Cardiac fibroblast (primary cell): ENCODE measurements around the gene KRT7.

ENCODE experiments used
- DNase-seq, 2 donors: peaks; one replicate each; pipeline versions ENCODE4 v3.0.0 to v3.0.0-alpha.2; 2010; ENCODE audit warnings: low read depth in 2 of 2
- H3K4me3 ChIP-seq, 2 donors: replicated peaks in 1 of 2; 1 replicate in 1 of 2; 2 replicates in 1 of 2; pipeline ENCODE4 v1.5.1; 2011; ENCODE audit warnings: low read depth in 2 of 2, low read length in 2 of 2, mild to moderate bottlenecking in 2 of 2, moderate library complexity in 1 of 2
- TF ChIP-seq, protein P1 (sequence below): IDR thresholded peaks from one replicate; pipeline ENCODE4 v1.5.1; 2011; ENCODE audit warnings: low read depth, mild to moderate bottlenecking, low read length, inconsistent platforms

The KRT7 gene

DNA sequence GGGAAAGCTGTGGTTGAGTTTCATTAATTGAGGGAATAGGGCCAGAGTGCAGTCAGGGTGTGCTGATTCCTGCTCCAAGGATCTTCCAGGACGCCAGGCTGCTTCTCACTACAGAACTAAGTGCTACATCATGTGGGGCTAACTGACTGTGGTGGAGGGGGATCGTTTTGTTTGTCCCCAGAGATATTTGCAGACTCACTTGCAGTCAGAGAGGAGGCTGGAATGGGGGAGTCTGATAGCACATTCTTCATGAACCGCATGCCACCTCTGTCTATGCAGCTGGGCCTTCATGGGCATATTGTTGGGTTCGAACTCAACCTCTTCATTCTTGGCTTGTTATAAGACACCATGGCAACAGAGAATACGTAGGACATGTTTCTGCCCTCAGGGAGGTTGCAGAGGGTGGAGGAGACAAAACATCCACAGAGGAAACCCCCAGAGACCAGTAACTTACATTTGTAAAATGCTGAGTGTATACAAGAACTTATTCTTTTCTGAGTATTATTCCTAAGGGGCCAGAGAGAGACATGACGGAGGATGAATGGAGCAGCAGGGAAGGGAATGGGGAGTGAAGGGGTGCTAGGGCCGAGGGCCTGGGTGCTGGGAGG, 13.0 kb downstream of the KRT7 start:
- DNase-seq, result no peak
- TF ChIP-seq, protein P1, sequence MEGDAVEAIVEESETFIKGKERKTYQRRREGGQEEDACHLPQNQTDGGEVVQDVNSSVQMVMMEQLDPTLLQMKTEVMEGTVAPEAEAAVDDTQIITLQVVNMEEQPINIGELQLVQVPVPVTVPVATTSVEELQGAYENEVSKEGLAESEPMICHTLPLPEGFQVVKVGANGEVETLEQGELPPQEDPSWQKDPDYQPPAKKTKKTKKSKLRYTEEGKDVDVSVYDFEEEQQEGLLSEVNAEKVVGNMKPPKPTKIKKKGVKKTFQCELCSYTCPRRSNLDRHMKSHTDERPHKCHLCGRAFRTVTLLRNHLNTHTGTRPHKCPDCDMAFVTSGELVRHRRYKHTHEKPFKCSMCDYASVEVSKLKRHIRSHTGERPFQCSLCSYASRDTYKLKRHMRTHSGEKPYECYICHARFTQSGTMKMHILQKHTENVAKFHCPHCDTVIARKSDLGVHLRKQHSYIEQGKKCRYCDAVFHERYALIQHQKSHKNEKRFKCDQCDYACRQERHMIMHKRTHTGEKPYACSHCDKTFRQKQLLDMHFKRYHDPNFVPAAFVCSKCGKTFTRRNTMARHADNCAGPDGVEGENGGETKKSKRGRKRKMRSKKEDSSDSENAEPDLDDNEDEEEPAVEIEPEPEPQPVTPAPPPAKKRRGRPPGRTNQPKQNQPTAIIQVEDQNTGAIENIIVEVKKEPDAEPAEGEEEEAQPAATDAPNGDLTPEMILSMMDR, result no peak
- H3K4me3 ChIP-seq, result peak overlapping the region in 1 of 2 donors; percentile 7

DNA sequence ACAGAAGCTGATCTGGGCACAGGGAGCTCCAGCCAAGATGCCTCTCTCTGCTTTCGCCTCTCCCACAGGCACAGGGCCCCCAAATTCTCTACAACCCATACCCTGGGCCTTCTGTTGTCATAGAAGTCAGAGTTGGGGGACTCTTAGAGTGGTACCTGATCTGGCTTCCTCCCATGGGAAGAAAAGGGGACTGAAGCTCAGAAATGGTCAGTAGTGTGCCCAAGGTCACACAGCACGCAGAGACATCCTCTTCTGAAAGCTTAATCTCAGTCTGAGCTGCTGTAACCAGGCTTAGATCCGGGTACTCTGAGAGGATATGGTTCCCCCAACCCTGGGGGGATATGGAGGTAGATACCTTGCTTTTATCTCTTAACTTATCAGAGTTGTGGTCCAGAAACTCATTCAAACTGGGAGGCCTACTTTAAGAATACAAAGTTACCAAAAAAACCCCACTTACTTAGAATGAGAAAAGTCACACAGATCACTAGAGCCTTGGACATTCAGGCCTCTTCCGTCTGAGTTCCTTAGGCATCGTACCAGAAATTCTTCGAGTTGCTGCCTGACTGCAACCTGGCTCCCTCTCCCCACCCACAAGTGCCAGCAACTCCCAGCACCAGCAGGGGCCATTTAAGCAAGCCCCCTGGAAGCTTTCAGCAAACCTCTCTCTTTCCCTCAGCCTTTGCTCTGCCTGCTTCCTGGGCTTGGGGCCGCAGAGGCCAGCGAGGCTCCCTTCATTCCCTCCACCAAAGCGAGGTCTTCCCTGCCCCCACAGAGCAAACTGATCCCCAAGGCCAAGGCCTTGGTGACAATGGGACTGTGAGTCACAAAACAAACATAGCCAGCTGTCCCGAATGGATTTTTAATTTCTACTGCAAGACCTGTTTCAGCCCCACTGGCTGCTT, 13.9 kb downstream of the KRT7 start:
- peak overlapping the region in 1 of 2 donors; percentile 13 for H3K4me3 ChIP-seq
- no peak for DNase-seq
- TF ChIP-seq, protein P1, result no peak

DNA sequence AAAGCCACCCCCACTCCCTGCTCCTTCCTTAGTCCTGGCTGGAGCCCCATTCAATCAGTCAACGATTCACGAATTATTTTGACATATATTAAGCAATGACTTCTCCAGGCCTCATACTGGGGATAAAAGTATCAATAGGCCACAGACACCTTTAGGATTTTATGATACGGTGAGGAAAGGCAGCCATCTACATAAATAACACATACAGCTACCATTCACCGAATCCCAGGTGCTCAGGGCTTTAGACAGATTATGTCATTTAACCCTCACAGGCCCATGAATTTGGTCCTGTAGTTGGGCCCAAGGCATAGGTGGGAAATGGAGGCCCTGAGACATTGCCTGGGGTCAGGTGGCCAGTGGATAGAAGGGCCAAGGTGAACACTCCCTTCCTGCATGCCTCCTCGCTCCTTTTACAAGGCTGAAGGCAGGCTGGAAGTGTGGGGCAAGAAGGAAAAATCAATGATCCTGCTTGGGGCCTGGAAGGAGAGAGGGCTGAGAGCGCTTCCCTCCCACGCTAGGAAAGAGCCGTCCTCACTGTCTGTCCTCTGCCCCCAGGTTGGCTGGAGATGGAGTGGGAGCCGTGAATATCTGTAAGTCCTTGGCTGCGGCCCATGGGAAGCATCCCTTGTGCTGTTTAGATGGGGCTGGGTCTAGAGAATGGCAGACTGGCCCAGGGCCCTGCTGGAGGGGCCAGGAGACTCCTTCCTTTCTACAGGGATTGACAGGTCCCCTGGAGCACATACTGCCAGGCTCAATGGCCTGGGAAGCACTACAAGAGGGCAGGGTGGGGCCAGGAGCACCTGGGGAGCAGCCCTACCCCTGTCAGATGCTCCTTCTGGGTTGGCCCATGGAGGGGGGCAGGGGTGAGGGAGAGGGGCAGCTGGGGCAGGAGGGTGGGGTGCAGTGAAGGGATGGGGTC, 14.8 kb downstream of the KRT7 start:
- TF ChIP-seq, protein P1, result no peak
- DNase-seq, result no peak
- H3K4me3 ChIP-seq, result no peak overlapping the region

DNA sequence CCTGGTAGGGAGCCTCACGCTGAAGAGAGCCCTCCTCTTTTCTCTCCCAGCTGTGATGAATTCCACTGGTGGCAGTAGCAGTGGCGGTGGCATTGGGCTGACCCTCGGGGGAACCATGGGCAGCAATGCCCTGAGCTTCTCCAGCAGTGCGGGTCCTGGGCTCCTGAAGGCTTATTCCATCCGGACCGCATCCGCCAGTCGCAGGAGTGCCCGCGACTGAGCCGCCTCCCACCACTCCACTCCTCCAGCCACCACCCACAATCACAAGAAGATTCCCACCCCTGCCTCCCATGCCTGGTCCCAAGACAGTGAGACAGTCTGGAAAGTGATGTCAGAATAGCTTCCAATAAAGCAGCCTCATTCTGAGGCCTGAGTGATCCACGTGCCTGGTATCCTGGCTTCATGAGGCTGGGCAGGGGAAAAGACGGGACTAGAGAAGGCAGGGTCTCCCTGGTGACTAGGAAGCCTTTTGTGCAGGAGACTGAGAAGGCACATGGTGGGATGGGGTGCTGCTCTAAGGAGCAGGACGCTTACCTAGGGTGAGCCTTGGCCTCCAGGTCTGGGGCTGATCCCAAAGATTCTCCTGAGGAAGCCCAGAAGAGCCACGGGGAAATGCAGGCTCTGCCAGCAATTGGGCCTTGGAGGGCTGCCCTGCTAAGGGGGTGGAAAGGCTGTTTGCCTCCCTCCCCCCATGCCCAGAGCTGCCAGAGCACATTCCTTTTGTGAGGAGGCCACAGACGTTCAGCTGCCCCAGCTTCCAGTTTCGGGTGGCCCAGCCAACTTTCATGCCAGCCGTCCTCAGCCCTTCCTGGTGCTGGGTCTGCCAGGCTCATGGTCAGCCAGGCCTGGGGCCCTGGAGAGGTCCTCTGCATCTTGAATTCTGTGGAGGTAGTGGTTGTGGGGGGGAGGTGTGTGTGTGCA, 15.8 kb downstream of the KRT7 start:
- no peak overlapping the region for H3K4me3 ChIP-seq
- DNase-seq, result peak in 1 of 2 donors; percentile 53
- TF ChIP-seq, protein P1, result no peak

DNA sequence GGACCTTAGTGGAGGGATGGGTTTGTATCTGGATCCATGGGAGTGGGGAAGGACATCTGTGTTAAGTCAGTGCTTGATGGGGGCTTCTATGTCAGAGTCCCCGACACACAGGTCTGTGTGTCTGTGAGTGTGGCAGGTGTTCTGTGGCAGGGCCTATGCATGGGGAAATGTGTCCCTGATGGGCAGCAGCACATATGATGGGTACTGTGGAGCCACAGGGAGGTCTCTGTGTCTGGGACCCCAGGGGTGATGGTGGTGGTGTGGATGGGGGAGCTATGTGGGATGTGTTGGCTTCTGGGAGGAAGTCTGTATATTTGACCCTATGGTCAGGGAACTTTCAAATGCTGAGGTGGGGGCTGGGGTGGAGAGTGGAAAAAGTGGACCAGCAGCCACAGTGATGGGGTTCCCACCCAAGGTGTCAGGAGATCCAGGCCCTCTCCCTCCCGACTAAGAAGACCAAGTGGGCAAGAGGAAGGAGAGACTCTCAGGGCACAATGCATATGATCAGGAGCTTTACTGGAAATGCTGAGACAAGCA, 16.5 kb downstream of the KRT7 start:
- TF ChIP-seq, protein P1, result no peak
- H3K4me3 ChIP-seq, result no peak overlapping the region
- DNase-seq, result no peak
